Ovary (tissue), 3 donors: Measurements from ENCODE around the gene DCHS2.

Experiments
- POLR2A ChIP-seq: fragments of 450-650 bp; IDR thresholded peaks from one replicate; pipeline ENCODE4 v1.6.1; 2017; ENCODE audit warnings: antibody characterized with exemption, mild to moderate bottlenecking, moderate library complexity
- TF ChIP-seq, protein P1 (sequence below), 3 donors: fragments of 450-650 bp in 2 of 3; fragments of 200-600 bp in 1 of 3; IDR thresholded peaks; one replicate each; pipeline versions ENCODE4 v1.5.1 to v1.8.0; 2016 to 2022; ENCODE audit warnings: antibody characterized with exemption in 3 of 3, mild to moderate bottlenecking in 1 of 3
- donor health status: DM: no; HTN: no; CAD: no.

GRCh38 chr4:154462081-154462810 lies 29.4 kb downstream of the DCHS2 start:
- TF ChIP-seq POLR2A: no peak
- TF ChIP-seq, protein P1, sequence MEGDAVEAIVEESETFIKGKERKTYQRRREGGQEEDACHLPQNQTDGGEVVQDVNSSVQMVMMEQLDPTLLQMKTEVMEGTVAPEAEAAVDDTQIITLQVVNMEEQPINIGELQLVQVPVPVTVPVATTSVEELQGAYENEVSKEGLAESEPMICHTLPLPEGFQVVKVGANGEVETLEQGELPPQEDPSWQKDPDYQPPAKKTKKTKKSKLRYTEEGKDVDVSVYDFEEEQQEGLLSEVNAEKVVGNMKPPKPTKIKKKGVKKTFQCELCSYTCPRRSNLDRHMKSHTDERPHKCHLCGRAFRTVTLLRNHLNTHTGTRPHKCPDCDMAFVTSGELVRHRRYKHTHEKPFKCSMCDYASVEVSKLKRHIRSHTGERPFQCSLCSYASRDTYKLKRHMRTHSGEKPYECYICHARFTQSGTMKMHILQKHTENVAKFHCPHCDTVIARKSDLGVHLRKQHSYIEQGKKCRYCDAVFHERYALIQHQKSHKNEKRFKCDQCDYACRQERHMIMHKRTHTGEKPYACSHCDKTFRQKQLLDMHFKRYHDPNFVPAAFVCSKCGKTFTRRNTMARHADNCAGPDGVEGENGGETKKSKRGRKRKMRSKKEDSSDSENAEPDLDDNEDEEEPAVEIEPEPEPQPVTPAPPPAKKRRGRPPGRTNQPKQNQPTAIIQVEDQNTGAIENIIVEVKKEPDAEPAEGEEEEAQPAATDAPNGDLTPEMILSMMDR (IDR thresholded peaks at IDR 0.05): no peak
